GM18909 (cell line): ENCODE data around the gene IL1RN.
A peak's percentile ranks its signal among the peaks of the same experiment; 100 is the strongest.
"Not testable (repeated sequence)": the region's sequence is repeated elsewhere in the genome, so short reads cannot be mapped to it uniquely, and the experiment has no call there.

ENCODE experiments used
- ATAC-seq: cut with Tn5 transposase; IDR thresholded peaks from one replicate; pipeline ENCODE4 v1.9.1; 2021; ENCODE audit warnings: mild to moderate bottlenecking; ENCODE audit not compliant: unreplicated experiment, poor library complexity

Gene IL1RN

GRCh38 chr2:113126845-113127645 lies at the start of gene IL1RN:
Gene IL1RN, plus strand, starts transcription at chr2:113127598. Its CDS starts 27 bp downstream, at chr2:113127625.
- ATAC-seq = no peak

- no peak for ATAC-seq
These were observed 49.5 kb upstream of the IL1RN start for GRCh38 chr2:113077921-113078320.

GRCh38 chr2:113078350-113078839 lies 49.0 kb upstream of the IL1RN start:
- ATAC-seq = no peak

- no peak for ATAC-seq
These were observed 48.3 kb upstream of the IL1RN start for GRCh38 chr2:113079131-113079530.

- peak; percentile 52 for ATAC-seq
These were observed 47.3 kb upstream of the IL1RN start for GRCh38 chr2:113080134-113080533.

GRCh38 chr2:113081488-113082210 lies 45.7 kb upstream of the IL1RN start:
- ATAC-seq = no peak

- ATAC-seq = no peak
These were observed 44.1 kb upstream of the IL1RN start for GRCh38 chr2:113083296-113083695.

- ATAC-seq = no peak
These were observed 43.0 kb upstream of the IL1RN start for GRCh38 chr2:113084249-113085000.

GRCh38 chr2:113085542-113085941 lies 41.9 kb upstream of the IL1RN start:
- ATAC-seq = no peak

GRCh38 chr2:113088213-113088992 lies 39.0 kb upstream of the IL1RN start:
- ATAC-seq = no peak

- ATAC-seq = no peak
These were observed 37.5 kb upstream of the IL1RN start for GRCh38 chr2:113089916-113090315.

GRCh38 chr2:113091231-113091896 lies 36.0 kb upstream of the IL1RN start:
- no peak for ATAC-seq

- ATAC-seq = no peak
These were observed 34.4 kb upstream of the IL1RN start for GRCh38 chr2:113092864-113093612.

- no peak for ATAC-seq
These were observed 33.8 kb upstream of the IL1RN start for GRCh38 chr2:113093613-113093977.

GRCh38 chr2:113096306-113096705 lies 31.1 kb upstream of the IL1RN start:
- not testable (repeated sequence) for ATAC-seq

GRCh38 chr2:113096842-113097618 lies 30.4 kb upstream of the IL1RN start:
- ATAC-seq = not testable (repeated sequence)

- ATAC-seq = peak; percentile 46
These were observed 29.4 kb upstream of the IL1RN start for GRCh38 chr2:113098041-113098440.

GRCh38 chr2:113098532-113098931 lies 28.9 kb upstream of the IL1RN start:
- ATAC-seq = no peak
